ENCODE results near the gene CPXM1.

CPXM1 gene

DNA sequence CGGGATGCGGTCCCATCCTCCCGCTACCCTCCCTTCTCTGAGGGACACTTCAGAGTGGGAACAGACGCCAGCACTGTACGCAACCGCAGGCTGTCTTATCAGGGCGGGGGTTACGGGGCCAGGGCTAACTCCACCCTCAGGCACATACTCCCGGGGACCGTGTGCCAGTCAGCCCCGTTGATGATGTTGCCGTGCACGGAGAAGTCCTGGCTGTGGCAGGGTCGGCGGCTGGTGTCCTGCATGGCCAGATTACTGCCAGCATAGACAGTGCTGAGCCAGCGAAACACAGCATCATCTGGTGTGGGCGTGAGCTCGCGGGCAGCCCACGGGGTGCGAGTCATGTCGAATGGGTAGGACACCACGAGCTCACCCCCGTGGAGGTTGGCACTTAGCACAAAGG lies 5.0 kb downstream of the CPXM1 start:
- H2AFZ ChIP-seq (ENCODE audit: low read length) = no peak overlapping the region
- no peak overlapping the region for H3K4me3 ChIP-seq (ENCODE audit: low read length, poor library complexity, severe bottlenecking)

GRCh38 chr20:2794866-2795447 lies 5.5 kb downstream of the CPXM1 start:
- peaks cover 5% of the 10 kb centered on the region for H3K27me3 ChIP-seq (ENCODE audit: insufficient read depth, low read length, poor library complexity, severe bottlenecking)
- no peak overlapping the region for H3K4me2 ChIP-seq (ENCODE audit: low read depth, low read length, poor library complexity, severe bottlenecking)
- no peaks in the 10 kb centered on the region for H3K9me2 ChIP-seq (replicated peaks; ENCODE audit: low read depth, low read length)
- H2AFZ ChIP-seq (ENCODE audit: low read length) = no peak overlapping the region
- peaks cover 37% of the 10 kb centered on the region for H4K20me1 ChIP-seq (ENCODE audit: insufficient read depth, low read length, poor library complexity, severe bottlenecking)
- H3K9me3 ChIP-seq (ENCODE audit: insufficient read depth, low read depth, low read length) = no peaks in the 10 kb centered on the region
- peaks cover 22% of the 10 kb centered on the region for H3K4me1 ChIP-seq (ENCODE audit: insufficient read depth, low read length, poor library complexity, severe bottlenecking)
- H3K4me3 ChIP-seq (ENCODE audit: low read length, poor library complexity, severe bottlenecking) = no peak overlapping the region
- no peak overlapping the region for H3K9ac ChIP-seq (ENCODE audit: low read depth, low read length, poor library complexity, severe bottlenecking)
- H3K36me3 ChIP-seq (ENCODE audit: insufficient read depth, low read length) = peaks cover 53% of the 10 kb centered on the region; the same call in 1 of the 2 replicates
- H3K79me2 ChIP-seq (ENCODE audit: insufficient read depth, low read length) = peaks cover 47% of the 10 kb centered on the region
- no peak for TF ChIP-seq EZH2phosphoT487 (IDR thresholded peaks at IDR 0.05; ENCODE audit: borderline replicate concordance)
- TF ChIP-seq, protein P1, sequence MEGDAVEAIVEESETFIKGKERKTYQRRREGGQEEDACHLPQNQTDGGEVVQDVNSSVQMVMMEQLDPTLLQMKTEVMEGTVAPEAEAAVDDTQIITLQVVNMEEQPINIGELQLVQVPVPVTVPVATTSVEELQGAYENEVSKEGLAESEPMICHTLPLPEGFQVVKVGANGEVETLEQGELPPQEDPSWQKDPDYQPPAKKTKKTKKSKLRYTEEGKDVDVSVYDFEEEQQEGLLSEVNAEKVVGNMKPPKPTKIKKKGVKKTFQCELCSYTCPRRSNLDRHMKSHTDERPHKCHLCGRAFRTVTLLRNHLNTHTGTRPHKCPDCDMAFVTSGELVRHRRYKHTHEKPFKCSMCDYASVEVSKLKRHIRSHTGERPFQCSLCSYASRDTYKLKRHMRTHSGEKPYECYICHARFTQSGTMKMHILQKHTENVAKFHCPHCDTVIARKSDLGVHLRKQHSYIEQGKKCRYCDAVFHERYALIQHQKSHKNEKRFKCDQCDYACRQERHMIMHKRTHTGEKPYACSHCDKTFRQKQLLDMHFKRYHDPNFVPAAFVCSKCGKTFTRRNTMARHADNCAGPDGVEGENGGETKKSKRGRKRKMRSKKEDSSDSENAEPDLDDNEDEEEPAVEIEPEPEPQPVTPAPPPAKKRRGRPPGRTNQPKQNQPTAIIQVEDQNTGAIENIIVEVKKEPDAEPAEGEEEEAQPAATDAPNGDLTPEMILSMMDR (conservative IDR thresholded peaks at IDR 0.05; ENCODE audit: low read length) = no peak
- no peaks in the 10 kb centered on the region for H3F3A ChIP-seq (ENCODE audit: low read depth)

More for the DNA sequence above, 5.0 kb downstream of the CPXM1 start:
- no peak overlapping the region for H3K4me2 ChIP-seq (ENCODE audit: low read depth, low read length, poor library complexity, severe bottlenecking)
- no peak for TF ChIP-seq EZH2phosphoT487 (IDR thresholded peaks at IDR 0.05; ENCODE audit: borderline replicate concordance)
- TF ChIP-seq, protein P1 (conservative IDR thresholded peaks at IDR 0.05; ENCODE audit: low read length) = no peak
- no peak overlapping the region for H3K9ac ChIP-seq (ENCODE audit: low read depth, low read length, poor library complexity, severe bottlenecking)
- no peaks in the 10 kb centered on the region for H3K9me2 ChIP-seq (replicated peaks; ENCODE audit: low read depth, low read length)
- no peaks in the 10 kb centered on the region for H3F3A ChIP-seq (ENCODE audit: low read depth)
- peaks cover 50% of the 10 kb centered on the region for H3K79me2 ChIP-seq (ENCODE audit: insufficient read depth, low read length)
- H3K27me3 ChIP-seq (ENCODE audit: insufficient read depth, low read length, poor library complexity, severe bottlenecking) = peaks cover 8% of the 10 kb centered on the region
- no peaks in the 10 kb centered on the region for H3K9me3 ChIP-seq (ENCODE audit: insufficient read depth, low read depth, low read length)
- peaks cover 53% of the 10 kb centered on the region; the same call in 1 of the 2 replicates for H3K36me3 ChIP-seq (ENCODE audit: insufficient read depth, low read length)
- peaks cover 37% of the 10 kb centered on the region for H4K20me1 ChIP-seq (ENCODE audit: insufficient read depth, low read length, poor library complexity, severe bottlenecking)
- peaks cover 22% of the 10 kb centered on the region for H3K4me1 ChIP-seq (ENCODE audit: insufficient read depth, low read length, poor library complexity, severe bottlenecking)

- Histone ChIP-seq H3K36me3 (ENCODE audit: insufficient read depth, low read length) (peaks cover 53% of the 10 kb centered on the region; the same call in 1 of the 2 replicates), H3K27me3 (ENCODE audit: insufficient read depth, low read length, poor library complexity, severe bottlenecking) (no peaks in the 10 kb centered on the region), H3K9ac (ENCODE audit: low read depth, low read length, poor library complexity, severe bottlenecking) (no peak overlapping the region), H3K9me2 (replicated peaks; ENCODE audit: low read depth, low read length) (no peaks in the 10 kb centered on the region), H3K4me3 (ENCODE audit: low read length, poor library complexity, severe bottlenecking) (no peak overlapping the region), H3K4me2 (ENCODE audit: low read depth, low read length, poor library complexity, severe bottlenecking) (no peak overlapping the region), H2AFZ (ENCODE audit: low read length) (no peak overlapping the region), H3K79me2 (ENCODE audit: insufficient read depth, low read length) (peaks cover 40% of the 10 kb centered on the region), H3K9me3 (ENCODE audit: insufficient read depth, low read depth, low read length) (no peaks in the 10 kb centered on the region), H4K20me1 (ENCODE audit: insufficient read depth, low read length, poor library complexity, severe bottlenecking) (peaks cover 37% of the 10 kb centered on the region), H3F3A (ENCODE audit: low read depth) (no peaks in the 10 kb centered on the region), H3K4me1 (ENCODE audit: insufficient read depth, low read length, poor library complexity, severe bottlenecking) (peaks cover 22% of the 10 kb centered on the region)
- TF ChIP-seq EZH2phosphoT487 (IDR thresholded peaks at IDR 0.05; ENCODE audit: borderline replicate concordance) = no peak
- TF ChIP-seq, protein P1 (conservative IDR thresholded peaks at IDR 0.05; ENCODE audit: low read length) = no peak
These were observed 6.2 kb downstream of the CPXM1 start for GRCh38 chr20:2794202-2794748.

Measured in Loucy (cell line).